A673 (cell line): ENCODE data around the gene SORL1-AS1.

Source experiments
- EZH2 ChIP-seq: fragments of 200-600 bp; sonication (generic); IDR thresholded peaks from 2 replicates; pipeline ENCODE4 v1.6.1; 2017; ENCODE audit warnings: borderline replicate concordance, low read depth, mild to moderate bottlenecking, mixed read lengths, antibody characterized with exemption, low read length; ENCODE audit not compliant: poor library complexity, severe bottlenecking
- TF ChIP-seq, protein P1 (sequence below): fragments of 300-800, 200-600 bp; sonication (generic); conservative IDR thresholded peaks from 2 replicates; pipeline ENCODE4 v1.5.1; 2017; ENCODE audit warnings: low read depth, mild to moderate bottlenecking, antibody characterized with exemption, low read length, moderate library complexity, mixed read lengths

DNA sequence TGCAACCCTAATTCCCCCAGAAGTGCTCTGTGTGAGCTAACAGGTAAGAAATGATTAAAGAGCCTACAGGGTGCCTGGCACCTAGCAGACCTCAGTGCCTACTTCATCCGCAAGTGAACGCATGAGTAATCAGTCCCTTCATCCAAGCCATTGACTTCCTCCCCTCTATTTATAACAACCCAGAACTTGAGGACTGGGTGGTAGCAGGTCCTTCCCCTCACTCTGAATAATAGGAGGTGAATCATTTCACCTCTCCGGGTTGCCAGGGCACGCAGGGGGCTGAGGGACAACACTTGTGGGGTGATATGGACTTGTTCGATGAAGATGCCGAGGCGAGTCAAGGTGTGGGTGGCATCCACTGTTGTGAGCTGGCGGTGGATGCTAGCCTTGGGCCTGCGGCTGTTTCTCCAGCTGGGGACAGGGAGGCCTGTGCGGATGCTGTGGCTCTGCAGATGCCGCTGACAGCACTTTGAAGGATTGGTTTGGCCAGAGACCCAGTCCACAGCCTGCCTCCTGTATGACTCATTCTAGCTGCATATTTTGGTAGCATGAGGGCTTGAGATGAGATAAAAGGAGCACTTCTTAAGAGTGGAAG is 11.7 kb upstream of the SORL1-AS1 start:
- no peak for TF ChIP-seq EZH2
- TF ChIP-seq, protein P1, sequence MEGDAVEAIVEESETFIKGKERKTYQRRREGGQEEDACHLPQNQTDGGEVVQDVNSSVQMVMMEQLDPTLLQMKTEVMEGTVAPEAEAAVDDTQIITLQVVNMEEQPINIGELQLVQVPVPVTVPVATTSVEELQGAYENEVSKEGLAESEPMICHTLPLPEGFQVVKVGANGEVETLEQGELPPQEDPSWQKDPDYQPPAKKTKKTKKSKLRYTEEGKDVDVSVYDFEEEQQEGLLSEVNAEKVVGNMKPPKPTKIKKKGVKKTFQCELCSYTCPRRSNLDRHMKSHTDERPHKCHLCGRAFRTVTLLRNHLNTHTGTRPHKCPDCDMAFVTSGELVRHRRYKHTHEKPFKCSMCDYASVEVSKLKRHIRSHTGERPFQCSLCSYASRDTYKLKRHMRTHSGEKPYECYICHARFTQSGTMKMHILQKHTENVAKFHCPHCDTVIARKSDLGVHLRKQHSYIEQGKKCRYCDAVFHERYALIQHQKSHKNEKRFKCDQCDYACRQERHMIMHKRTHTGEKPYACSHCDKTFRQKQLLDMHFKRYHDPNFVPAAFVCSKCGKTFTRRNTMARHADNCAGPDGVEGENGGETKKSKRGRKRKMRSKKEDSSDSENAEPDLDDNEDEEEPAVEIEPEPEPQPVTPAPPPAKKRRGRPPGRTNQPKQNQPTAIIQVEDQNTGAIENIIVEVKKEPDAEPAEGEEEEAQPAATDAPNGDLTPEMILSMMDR, result no peak
